Neutrophil (primary cell): Measurements from ENCODE around the gene ZNF562.

Experiments used
- H3K27ac ChIP-seq: fragments of 200-600 bp; sonication (generic); 2 replicates; pipeline ENCODE4 v1.5.1; 2016; ENCODE audit warnings: mild to moderate bottlenecking, moderate library complexity
- H3K27me3 ChIP-seq: fragments of 200-600 bp; sonication (generic); 2 replicates; pipeline ENCODE4 v1.6.0; 2016; ENCODE audit warnings: mild to moderate bottlenecking
- H3K36me3 ChIP-seq: fragments of 200-600 bp; sonication (generic); 2 replicates; pipeline ENCODE4 v1.5.1; 2017
- H3K4me1 ChIP-seq, 2 experiments: fragments of 200-600 bp in 1 of 2; sonication (generic) in 1 of 2; 1 replicate in 1 of 2; 2 replicates in 1 of 2; pipeline versions ENCODE4 v1.5.1 to v1.6.1; 2013 to 2016; ENCODE audit warnings: low read depth in 1 of 2, low read length in 1 of 2, mild to moderate bottlenecking in 1 of 2, moderate library complexity in 1 of 2; ENCODE audit not compliant: control insufficient read depth in 1 of 2, insufficient read depth in 1 of 2
- H3K4me3 ChIP-seq, 2 experiments: fragments of 200-600 bp in 1 of 2; sonication (generic) in 1 of 2; 1 replicate in 1 of 2; 2 replicates in 1 of 2; pipeline ENCODE4 v1.5.1; 2013 to 2016; ENCODE audit warnings: low read depth in 1 of 2, low read length in 1 of 2, mild to moderate bottlenecking in 1 of 2, moderate library complexity in 1 of 2
- H3K9me3 ChIP-seq: fragments of 200-600 bp; sonication (generic); 2 replicates; pipeline ENCODE4 v1.5.1; 2016
- CTCF ChIP-seq: fragments of 200-600 bp; sonication (generic); IDR thresholded peaks from 2 replicates; pipeline ENCODE4 v1.5.1; 2016; ENCODE audit warnings: antibody characterized with exemption

ZNF562 gene

DNA sequence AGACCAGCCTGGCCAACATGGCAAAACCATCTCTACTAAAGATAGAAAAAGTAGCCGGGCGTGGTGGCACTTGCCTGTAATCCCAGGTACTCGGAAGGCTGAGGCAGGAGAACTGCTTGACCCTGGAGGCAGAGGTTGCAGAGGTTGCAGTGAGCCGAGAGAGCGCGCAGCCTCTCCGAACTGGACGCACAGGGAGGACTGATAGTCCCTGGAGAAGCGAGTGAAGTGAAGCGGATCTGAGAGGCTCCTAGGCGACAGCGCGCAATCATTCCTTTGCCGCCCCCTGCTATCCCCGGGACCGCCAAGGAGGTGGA, 54.1 kb downstream of the ZNF562 start:
- H3K36me3 ChIP-seq = peaks cover 37% of the 10 kb centered on the region
- no peaks in the 10 kb centered on the region for H3K9me3 ChIP-seq
- H3K4me1 ChIP-seq = peaks cover 16 to 17% of the 10 kb centered on the region in 2 experiments
- H3K4me3 ChIP-seq = peak overlapping the region; percentile 84 to 96
- H3K27me3 ChIP-seq = no peaks in the 10 kb centered on the region
- no peak for TF ChIP-seq CTCF
- peak overlapping the region; percentile 91 for H3K27ac ChIP-seq

GRCh38 chr19:9615844-9616243, 59.1 kb downstream of the ZNF562 start:
- Histone ChIP-seq H3K4me1 (peaks cover 9 to 10% of the 10 kb centered on the region in 2 experiments), H3K27ac (no peak overlapping the region), H3K9me3 (peaks cover 17% of the 10 kb centered on the region), H3K4me3 (no peak overlapping the region), H3K27me3 (no peaks in the 10 kb centered on the region), H3K36me3 (peaks cover 85% of the 10 kb centered on the region)
- no peak for TF ChIP-seq CTCF

DNA sequence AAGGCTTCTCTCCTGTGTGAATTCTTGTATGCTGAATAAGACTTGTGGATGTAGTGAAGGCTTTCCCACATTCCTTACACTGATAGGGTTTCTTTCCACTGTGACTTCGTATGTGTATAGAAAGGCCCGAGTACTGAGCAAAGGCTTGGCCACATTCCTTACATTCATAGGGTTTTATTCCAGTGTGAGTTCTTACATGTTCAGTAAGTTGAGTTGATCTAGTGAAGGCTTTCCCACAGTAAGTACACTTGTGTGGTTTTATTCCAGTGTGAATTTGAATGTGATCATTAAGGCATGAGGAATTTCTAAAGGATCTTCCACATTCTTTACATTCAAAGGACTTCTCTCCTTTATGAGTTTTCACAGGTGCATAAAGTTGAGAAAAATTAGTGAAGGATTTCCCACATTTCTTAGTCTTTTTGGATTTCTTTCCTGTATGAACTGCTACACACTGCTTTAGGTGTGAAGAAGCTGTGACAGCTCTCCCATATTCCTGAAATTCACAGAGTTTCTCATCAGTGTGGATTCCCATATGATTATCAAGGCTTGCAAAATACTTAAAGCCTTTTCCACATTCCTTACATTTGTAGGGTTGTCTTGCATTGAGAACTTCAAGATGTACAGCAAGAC, 64.3 kb downstream of the ZNF562 start:
- Histone ChIP-seq H3K36me3 (peaks cover 54% of the 10 kb centered on the region), H3K27me3 (no peaks in the 10 kb centered on the region), H3K9me3 (peaks cover 45% of the 10 kb centered on the region), H3K27ac (no peak overlapping the region), H3K4me3 (no peak overlapping the region), H3K4me1 (no peaks in the 10 kb centered on the region)
- TF ChIP-seq CTCF = no peak

GRCh38 chr19:9608912-9609311, 66.0 kb downstream of the ZNF562 start:
- no peaks in the 10 kb centered on the region for H3K4me1 ChIP-seq
- peaks cover 45% of the 10 kb centered on the region for H3K9me3 ChIP-seq
- no peak for TF ChIP-seq CTCF
- H3K27ac ChIP-seq = no peak overlapping the region
- H3K4me3 ChIP-seq = no peak overlapping the region
- peaks cover 39% of the 10 kb centered on the region for H3K36me3 ChIP-seq
- no peaks in the 10 kb centered on the region for H3K27me3 ChIP-seq

DNA sequence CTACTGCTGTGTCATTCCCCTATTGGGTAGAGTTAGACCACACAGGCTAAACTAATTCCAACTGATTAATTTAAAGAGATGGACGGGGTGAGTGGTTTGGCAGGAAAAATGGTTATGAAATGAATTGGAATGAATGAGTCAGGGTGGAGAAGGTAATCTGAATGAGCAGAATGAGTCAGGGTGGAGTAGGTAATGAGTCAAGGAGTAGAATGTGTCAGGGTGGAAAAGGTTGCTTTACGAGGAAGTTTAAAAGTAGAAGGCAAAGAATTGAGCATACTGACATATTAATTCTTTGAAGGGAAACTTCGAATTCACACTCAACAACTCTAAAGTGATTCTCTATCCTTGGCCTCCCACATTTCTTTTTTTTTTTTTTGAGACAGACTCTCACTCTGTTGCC, 77.9 kb downstream of the ZNF562 start:
- no peak for TF ChIP-seq CTCF
- Histone ChIP-seq H3K27me3 (peaks cover 12% of the 10 kb centered on the region), H3K4me1 (no peaks in the 10 kb centered on the region)

More for the DNA sequence above, 77.9 kb downstream of the ZNF562 start:
- H3K27ac ChIP-seq = no peak overlapping the region
- H3K4me3 ChIP-seq = no peak overlapping the region
- no peaks in the 10 kb centered on the region for H3K36me3 ChIP-seq
- H3K9me3 ChIP-seq = peaks cover 5% of the 10 kb centered on the region
